Ishikawa (cell line): ENCODE results near the gene FAM184A.

Experiments
- CEBPB ChIP-seq: IDR thresholded peaks from 2 replicates; pipeline ENCODE4 v1.6.1; 2012
- CREB1 ChIP-seq: IDR thresholded peaks from 2 replicates; pipeline ENCODE4 v1.6.1; 2012; ENCODE audit warnings: low read depth
- EGR1 ChIP-seq: IDR thresholded peaks from 2 replicates; pipeline ENCODE4 v1.6.1; 2012
- EP300 ChIP-seq: IDR thresholded peaks from 2 replicates; pipeline ENCODE4 v1.6.1; 2012; ENCODE audit warnings: borderline replicate concordance
- FOXM1 ChIP-seq: IDR thresholded peaks from 2 replicates; pipeline ENCODE4 v1.6.1; 2012; ENCODE audit warnings: low read depth, borderline replicate concordance
- MAX ChIP-seq: IDR thresholded peaks from 2 replicates; pipeline ENCODE4 v1.6.1; 2012
- NFIC ChIP-seq: IDR thresholded peaks from 2 replicates; pipeline ENCODE4 v1.6.1; 2012
- RAD21 ChIP-seq: IDR thresholded peaks from 2 replicates; pipeline ENCODE4 v1.6.1; 2012; ENCODE audit warnings: low read depth
- TAF1 ChIP-seq: IDR thresholded peaks from 2 replicates; pipeline ENCODE4 v1.6.1; 2012; ENCODE audit warnings: low read depth, mild to moderate bottlenecking
- TCF12 ChIP-seq: IDR thresholded peaks from 2 replicates; pipeline ENCODE4 v1.6.1; 2012; ENCODE audit warnings: low read depth
- TEAD4 ChIP-seq: IDR thresholded peaks from 2 replicates; pipeline ENCODE4 v1.6.1; 2012
- USF1 ChIP-seq: IDR thresholded peaks from 2 replicates; pipeline ENCODE4 v1.6.1; 2012
- YY1 ChIP-seq: IDR thresholded peaks from 2 replicates; pipeline ENCODE4 v1.6.1; 2012; ENCODE audit warnings: low read depth
- ZBTB7A ChIP-seq: IDR thresholded peaks from 2 replicates; pipeline ENCODE4 v1.6.1; 2012; ENCODE audit warnings: low read depth
- TF ChIP-seq, protein P1 (sequence below): IDR thresholded peaks from 2 replicates; pipeline ENCODE4 v1.6.1; 2012; ENCODE audit warnings: low read depth, mild to moderate bottlenecking

The FAM184A gene

DNA sequence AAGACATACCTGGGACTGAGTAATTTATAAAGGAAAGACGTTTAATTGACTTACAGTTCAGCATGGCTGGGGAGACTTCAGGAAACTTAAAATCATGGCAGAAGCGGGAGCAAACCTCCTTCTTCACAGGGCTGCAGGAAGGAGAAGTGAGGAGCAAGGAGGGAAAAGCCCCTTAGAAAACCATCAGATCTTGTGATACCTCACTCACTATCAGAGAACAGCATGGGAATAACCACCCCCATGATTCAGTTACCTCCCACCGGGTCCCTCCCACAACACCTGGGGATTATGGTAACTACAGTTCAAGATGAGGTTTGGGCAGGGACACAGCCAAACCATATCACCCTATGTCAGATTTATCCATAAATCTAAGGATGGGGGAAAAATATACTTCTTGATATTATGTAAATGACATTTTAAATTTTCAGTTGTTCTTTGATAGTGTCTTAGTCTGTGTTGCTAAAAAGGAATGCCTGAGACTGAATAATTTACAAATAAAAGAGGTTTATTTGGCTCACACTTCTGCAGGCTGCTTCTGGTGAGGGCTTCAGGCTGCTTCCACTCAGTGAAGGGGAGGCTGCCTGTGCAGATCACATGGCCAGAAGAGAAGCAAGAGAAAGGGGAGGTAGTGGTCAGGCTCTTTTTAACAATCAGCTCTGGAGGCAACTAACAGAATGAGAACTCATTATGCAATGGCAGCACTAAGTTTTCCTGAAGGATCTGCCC lies 142.3 kb downstream of the FAM184A start:
- TF ChIP-seq USF1 (no peak), EP300 (no peak), RAD21 (no peak), CEBPB (no peak), TEAD4 (no peak), NFIC (no peak)
- TF ChIP-seq, protein P1, sequence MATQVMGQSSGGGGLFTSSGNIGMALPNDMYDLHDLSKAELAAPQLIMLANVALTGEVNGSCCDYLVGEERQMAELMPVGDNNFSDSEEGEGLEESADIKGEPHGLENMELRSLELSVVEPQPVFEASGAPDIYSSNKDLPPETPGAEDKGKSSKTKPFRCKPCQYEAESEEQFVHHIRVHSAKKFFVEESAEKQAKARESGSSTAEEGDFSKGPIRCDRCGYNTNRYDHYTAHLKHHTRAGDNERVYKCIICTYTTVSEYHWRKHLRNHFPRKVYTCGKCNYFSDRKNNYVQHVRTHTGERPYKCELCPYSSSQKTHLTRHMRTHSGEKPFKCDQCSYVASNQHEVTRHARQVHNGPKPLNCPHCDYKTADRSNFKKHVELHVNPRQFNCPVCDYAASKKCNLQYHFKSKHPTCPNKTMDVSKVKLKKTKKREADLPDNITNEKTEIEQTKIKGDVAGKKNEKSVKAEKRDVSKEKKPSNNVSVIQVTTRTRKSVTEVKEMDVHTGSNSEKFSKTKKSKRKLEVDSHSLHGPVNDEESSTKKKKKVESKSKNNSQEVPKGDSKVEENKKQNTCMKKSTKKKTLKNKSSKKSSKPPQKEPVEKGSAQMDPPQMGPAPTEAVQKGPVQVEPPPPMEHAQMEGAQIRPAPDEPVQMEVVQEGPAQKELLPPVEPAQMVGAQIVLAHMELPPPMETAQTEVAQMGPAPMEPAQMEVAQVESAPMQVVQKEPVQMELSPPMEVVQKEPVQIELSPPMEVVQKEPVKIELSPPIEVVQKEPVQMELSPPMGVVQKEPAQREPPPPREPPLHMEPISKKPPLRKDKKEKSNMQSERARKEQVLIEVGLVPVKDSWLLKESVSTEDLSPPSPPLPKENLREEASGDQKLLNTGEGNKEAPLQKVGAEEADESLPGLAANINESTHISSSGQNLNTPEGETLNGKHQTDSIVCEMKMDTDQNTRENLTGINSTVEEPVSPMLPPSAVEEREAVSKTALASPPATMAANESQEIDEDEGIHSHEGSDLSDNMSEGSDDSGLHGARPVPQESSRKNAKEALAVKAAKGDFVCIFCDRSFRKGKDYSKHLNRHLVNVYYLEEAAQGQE: no peak

GRCh38 chr6:118935331-118935668 lies 143.2 kb downstream of the FAM184A start:
- no peak for TF ChIP-seq CREB1
- TF ChIP-seq EP300: no peak
- TF ChIP-seq TEAD4: no peak
- no peak for TF ChIP-seq FOXM1
- no peak for TF ChIP-seq TCF12
- TF ChIP-seq YY1: no peak
- no peak for TF ChIP-seq NFIC
- no peak for TF ChIP-seq MAX
- no peak for TF ChIP-seq RAD21
- TF ChIP-seq, protein P1: no peak

DNA sequence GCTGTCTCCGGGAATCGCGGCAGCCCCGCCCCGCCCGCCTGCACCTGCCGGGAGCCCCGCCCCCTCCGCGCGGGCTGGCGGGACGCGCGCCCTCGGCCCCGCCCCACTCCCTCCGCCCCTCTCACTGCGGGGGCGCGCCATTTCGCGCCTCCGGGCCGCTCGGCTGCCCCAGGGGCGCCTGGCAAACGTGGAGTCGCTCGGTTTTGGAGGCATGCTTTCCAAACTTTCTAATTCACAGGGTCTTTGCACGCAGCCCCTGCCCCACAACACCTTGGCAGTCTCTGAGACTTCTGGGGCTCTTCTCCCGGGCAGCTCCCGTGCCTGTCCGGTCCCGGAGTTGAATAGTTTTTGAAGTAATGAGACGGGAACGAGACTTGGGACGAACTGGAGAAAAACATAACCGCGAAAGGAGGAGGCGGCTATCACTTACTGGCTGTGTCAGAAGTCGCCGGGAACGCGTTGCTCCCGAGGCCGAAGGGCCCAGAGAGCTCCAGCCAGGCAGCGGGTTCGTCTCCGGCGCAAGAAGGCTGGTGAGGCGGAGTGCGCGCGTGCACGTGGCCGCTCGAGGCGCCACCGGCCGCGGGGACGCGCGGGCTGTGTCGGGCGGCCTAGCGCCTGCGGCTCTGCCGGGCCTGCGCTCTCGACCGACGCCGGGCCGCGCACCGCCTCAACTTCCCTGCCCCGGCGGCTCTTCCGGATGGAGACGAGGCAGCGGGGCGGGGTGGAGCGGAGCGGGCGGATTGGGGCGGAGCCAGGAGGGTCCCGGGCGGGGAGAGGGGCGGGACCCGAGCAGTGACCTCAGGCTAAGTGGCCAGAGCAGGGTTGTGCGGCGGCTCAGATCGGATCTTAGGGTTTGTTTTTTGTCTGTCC lies 143.8 kb downstream of the FAM184A start, which contains the start of gene MCM9:
TSS of gene MCM9 (minus strand) at position 699 of the 870 bp plus-strand sequence. CDS start 3,436 bp downstream, outside the sequence.
- TF ChIP-seq NFIC (no peak), RAD21 (no peak), TEAD4 (no peak), CREB1 (no peak), YY1 (peak; percentile 56; the same call in 1 of the 2 replicates), MAX (peak; percentile 79), EP300 (no peak), TAF1 (peak; percentile 52), EGR1 (peak; percentile 76), TCF12 (no peak; the same call in 1 of the 2 replicates), ZBTB7A (no peak), USF1 (no peak)
- TF ChIP-seq, protein P1: no peak

DNA sequence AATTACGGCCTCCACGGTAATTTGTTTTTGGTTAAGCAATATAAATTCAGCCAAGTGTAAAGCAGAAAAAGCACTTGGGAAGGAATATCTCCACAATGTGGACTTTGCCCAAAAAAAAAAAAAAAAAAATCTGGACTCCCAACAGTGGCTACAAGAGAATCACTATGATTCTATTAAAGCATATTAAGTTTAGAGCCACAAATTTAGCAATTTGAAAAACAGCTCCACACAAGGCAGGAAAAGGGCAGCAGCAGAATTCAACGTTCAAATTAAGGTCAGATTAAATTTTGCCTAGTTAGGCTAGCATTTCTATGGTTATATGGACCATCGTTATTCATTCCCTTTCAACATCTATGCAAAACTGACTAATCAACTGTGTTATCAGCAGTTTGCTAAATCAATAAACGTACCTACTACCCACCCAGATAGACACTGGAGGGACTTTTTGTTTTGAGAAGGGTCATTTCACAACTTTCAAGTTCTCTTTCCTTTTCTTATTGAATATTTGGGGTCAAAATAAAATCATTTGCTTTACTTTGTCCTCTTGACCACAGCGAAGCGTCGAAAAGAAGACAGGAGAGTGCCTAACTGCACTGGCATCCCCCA lies 144.5 kb downstream of the FAM184A start:
- TF ChIP-seq, protein P1: no peak
- no peak for TF ChIP-seq TAF1
- TF ChIP-seq CEBPB: no peak
- no peak for TF ChIP-seq EGR1
- TF ChIP-seq TCF12: no peak
- TF ChIP-seq EP300: no peak
- TF ChIP-seq YY1: no peak
- TF ChIP-seq NFIC: no peak
- TF ChIP-seq USF1: no peak
- TF ChIP-seq FOXM1: no peak
- TF ChIP-seq MAX: no peak; the same call in 1 of the 2 replicates
- TF ChIP-seq CREB1: no peak
- TF ChIP-seq ZBTB7A: no peak
- TF ChIP-seq RAD21: no peak
